ENCODE measurements around the gene CHST3. TPM values are rescaled to one million over a fixed set of nuclear protein-coding genes. Genes with fewer than 3 reads are reported as not detected.

CHST3 gene
- total RNA-seq, 1 experiment from 2014 or later, result 10.0 TPM

DNA sequence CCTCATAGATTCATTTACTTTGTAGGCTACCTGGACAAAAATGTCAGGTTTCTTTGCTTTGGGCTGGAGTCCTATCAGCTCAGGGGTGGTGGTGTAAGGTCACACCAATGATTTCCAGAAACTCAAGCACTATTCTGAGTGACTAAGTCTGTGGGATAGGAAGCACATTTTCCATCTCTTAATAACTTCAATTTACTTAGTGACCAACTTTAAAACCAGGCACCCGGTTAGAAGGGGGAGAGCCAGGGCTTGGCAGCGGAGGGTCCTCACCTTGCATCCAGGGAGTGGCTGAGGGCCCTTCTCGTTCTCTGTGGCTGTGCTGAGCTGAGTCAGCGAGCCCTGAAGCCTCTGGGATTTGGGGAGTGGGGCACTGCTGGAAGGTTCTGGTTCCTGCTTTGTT lies 6.7 kb downstream of the CHST3 start:
- TF ChIP-seq CTCF (conservative IDR thresholded peaks at IDR 0.05; ENCODE audit: low read depth, low read length) (no peak), EZH2 (IDR thresholded peaks at IDR 0.05; ENCODE audit: borderline replicate concordance, low read depth, low read length, poor library complexity, severe bottlenecking) (no peak)
- ChIA-PET POLR2A (ENCODE audit: low non-redundant PET) (no interaction called here), CTCF (no interaction called here)
- intact Hi-C loops (cut with micrococcal nuclease; ENCODE audit: unreplicated experiment), result no loop called here
- H3K27me3 ChIP-seq (replicated peaks; ENCODE audit: insufficient read depth, low read depth, low read length, poor library complexity), result no peaks in the 10 kb centered on the region
- H3K27ac ChIP-seq (ENCODE audit: low read depth, low read length, poor library complexity, severe bottlenecking), result no peak overlapping the region
- BruUV-seq (replicated peaks), result no TSS peak
- H3K36me3 ChIP-seq (ENCODE audit: insufficient read depth, low read length, poor library complexity, severe bottlenecking), result no peaks in the 10 kb centered on the region
- DNase-seq (ENCODE audit: low spot score), result no peak
- peaks cover 7% of the 10 kb centered on the region for H3K4me1 ChIP-seq (ENCODE audit: insufficient read depth, low read length, poor library complexity, severe bottlenecking)
- no peaks in the 10 kb centered on the region for H3K9me3 ChIP-seq (ENCODE audit: low read depth, low read length, poor library complexity, severe bottlenecking)
- H3K4me3 ChIP-seq (ENCODE audit: low read depth, low read length, poor library complexity, severe bottlenecking), result no peak overlapping the region

GRCh38 chr10:71971311-71971731 lies 7.1 kb downstream of the CHST3 start:
- no peak overlapping the region for H3K4me3 ChIP-seq (ENCODE audit: low read depth, low read length, poor library complexity, severe bottlenecking)
- no peak for DNase-seq (ENCODE audit: low spot score)
- no peaks in the 10 kb centered on the region for H3K27me3 ChIP-seq (replicated peaks; ENCODE audit: insufficient read depth, low read depth, low read length, poor library complexity)
- H3K9me3 ChIP-seq (ENCODE audit: low read depth, low read length, poor library complexity, severe bottlenecking), result no peaks in the 10 kb centered on the region
- BruUV-seq (replicated peaks), result no TSS peak
- no peaks in the 10 kb centered on the region for H3K36me3 ChIP-seq (ENCODE audit: insufficient read depth, low read length, poor library complexity, severe bottlenecking)
- POLR2A ChIA-PET (ENCODE audit: low non-redundant PET), result no interaction called here
- CTCF ChIA-PET, result no interaction called here
- H3K4me1 ChIP-seq (ENCODE audit: insufficient read depth, low read length, poor library complexity, severe bottlenecking), result peaks cover 2% of the 10 kb centered on the region
- TF ChIP-seq EZH2 (IDR thresholded peaks at IDR 0.05; ENCODE audit: borderline replicate concordance, low read depth, low read length, poor library complexity, severe bottlenecking), result no peak
- no peak for TF ChIP-seq CTCF (conservative IDR thresholded peaks at IDR 0.05; ENCODE audit: low read depth, low read length)
- no peak overlapping the region for H3K27ac ChIP-seq (ENCODE audit: low read depth, low read length, poor library complexity, severe bottlenecking)
- intact Hi-C loops (cut with micrococcal nuclease; ENCODE audit: unreplicated experiment), result no loop called here

DNA sequence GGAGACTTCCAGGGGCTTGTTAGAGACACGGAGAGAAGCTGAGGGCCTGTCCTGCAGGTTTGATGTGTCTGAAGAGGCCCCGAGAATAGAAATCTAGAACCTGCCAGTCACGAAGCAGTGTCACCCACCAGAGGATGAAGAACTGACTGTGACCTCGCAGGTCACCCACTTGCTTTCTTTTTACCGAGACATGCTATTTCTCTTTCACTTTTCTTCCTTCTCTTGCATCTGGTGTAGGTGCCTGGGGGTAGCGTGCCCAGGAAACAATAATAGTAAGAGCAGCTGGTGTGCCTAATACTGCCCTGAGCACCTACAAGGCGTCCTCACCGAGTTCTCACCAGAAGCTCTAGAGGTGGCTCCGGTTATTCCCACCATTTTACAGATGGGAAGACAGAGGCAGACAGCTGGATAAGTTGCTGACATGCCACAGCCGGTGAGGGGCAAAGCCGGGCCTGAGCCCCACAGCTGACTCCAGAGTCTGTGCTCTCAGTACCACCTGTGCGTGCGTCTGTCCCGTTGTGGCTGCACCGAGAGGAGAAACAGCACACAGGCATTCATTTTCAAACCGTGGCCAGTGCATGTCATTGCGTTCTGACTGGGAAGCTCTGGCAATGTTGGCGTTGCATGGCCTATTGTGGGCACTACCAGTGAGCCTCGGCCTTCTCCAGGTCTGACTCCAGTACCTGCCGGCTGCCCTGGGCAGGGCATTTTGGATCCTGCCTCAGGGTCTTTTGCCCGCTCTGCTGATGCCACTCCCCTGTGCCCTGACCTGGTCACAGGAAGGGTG lies 7.8 kb downstream of the CHST3 start:
- BruUV-seq (replicated peaks), result no TSS peak

More for the DNA sequence above, 7.8 kb downstream of the CHST3 start:
- Histone ChIP-seq H3K4me1 (ENCODE audit: insufficient read depth, low read length, poor library complexity, severe bottlenecking) (no peaks in the 10 kb centered on the region), H3K9me3 (ENCODE audit: low read depth, low read length, poor library complexity, severe bottlenecking) (no peaks in the 10 kb centered on the region), H3K27ac (ENCODE audit: low read depth, low read length, poor library complexity, severe bottlenecking) (no peak overlapping the region), H3K36me3 (ENCODE audit: insufficient read depth, low read length, poor library complexity, severe bottlenecking) (no peaks in the 10 kb centered on the region), H3K27me3 (replicated peaks; ENCODE audit: insufficient read depth, low read depth, low read length, poor library complexity) (no peaks in the 10 kb centered on the region), H3K4me3 (ENCODE audit: low read depth, low read length, poor library complexity, severe bottlenecking) (no peak overlapping the region)
- no peak for DNase-seq (ENCODE audit: low spot score)
- CTCF ChIA-PET, result no interaction called here
- intact Hi-C loops (cut with micrococcal nuclease; ENCODE audit: unreplicated experiment), result no loop called here
- POLR2A ChIA-PET (ENCODE audit: low non-redundant PET), result no interaction called here
- no peak for TF ChIP-seq EZH2 (IDR thresholded peaks at IDR 0.05; ENCODE audit: borderline replicate concordance, low read depth, low read length, poor library complexity, severe bottlenecking)
- no peak for TF ChIP-seq CTCF (conservative IDR thresholded peaks at IDR 0.05; ENCODE audit: low read depth, low read length)

Measured in A673 (cell line).